Stimulated activated effector memory CD8-positive, alpha-beta T cell treated with anti-CD3 and anti-CD28 coated beads, Interleukin-12 subunit alpha, Interleukin-12 subunit beta, amount 100 ng/mL, for 72 hours (primary cell): Measurements from ENCODE around the gene C3orf20.
"Not testable (repeated sequence)": the region's sequence is repeated elsewhere in the genome, so short reads cannot be mapped to it uniquely, and the experiment has no call there.

Source experiments
- ATAC-seq: fragments of 150-1000 bp; cut with Tn5 transposase; 2 replicates; pipeline ENCODE4 v1.10.0; 2021
- DNase-seq, 2 donors: peaks; one replicate each; pipeline ENCODE4 v3.0.0; 2021 to 2022; ENCODE audit warnings: low spot score in 2 of 2
- H3K27ac Mint-ChIP-seq: one replicate; pipeline ENCODE4 v1.8.0; 2022; ENCODE audit warnings: mild to moderate bottlenecking, mixed read lengths
- H3K36me3 Mint-ChIP-seq: one replicate; pipeline ENCODE4 v1.8.0; 2022; ENCODE audit warnings: mild to moderate bottlenecking, mixed read lengths
- H3K4me1 Mint-ChIP-seq: one replicate; pipeline ENCODE4 v1.8.0; 2022; ENCODE audit warnings: mixed read lengths
- H3K4me3 Mint-ChIP-seq: one replicate; pipeline ENCODE4 v1.8.0; 2022; ENCODE audit warnings: mild to moderate bottlenecking, mixed read lengths
- H3K9me3 Mint-ChIP-seq: one replicate; pipeline ENCODE4 v1.8.0; 2022; ENCODE audit warnings: mixed read lengths

C3orf20 gene

GRCh38 chr3:14752979-14753378 lies 78.0 kb downstream of the C3orf20 start:
- not testable (repeated sequence) for H3K4me1 Mint-ChIP-seq, DNase-seq, ATAC-seq, H3K4me3 Mint-ChIP-seq, H3K36me3 Mint-ChIP-seq, H3K27ac Mint-ChIP-seq
- H3K9me3 Mint-ChIP-seq = peaks cover 10% of the 10 kb centered on the region

GRCh38 chr3:14757153-14757700 lies 82.3 kb downstream of the C3orf20 start:
- DNase-seq = no peak
- H3K27ac Mint-ChIP-seq = no peak overlapping the region
- no peak overlapping the region for H3K4me3 Mint-ChIP-seq
- ATAC-seq = peak; percentile 25
- H3K4me1 Mint-ChIP-seq = no peaks in the 10 kb centered on the region
- no peaks in the 10 kb centered on the region for H3K36me3 Mint-ChIP-seq
- H3K9me3 Mint-ChIP-seq = no peaks in the 10 kb centered on the region

- Mint-ChIP-seq H3K36me3 (no peaks in the 10 kb centered on the region), H3K9me3 (no peaks in the 10 kb centered on the region), H3K4me3 (no peak overlapping the region), H3K27ac (no peak overlapping the region), H3K4me1 (no peaks in the 10 kb centered on the region)
- ATAC-seq (no peak), DNase-seq (no peak)
These were observed 83.4 kb downstream of the C3orf20 start for GRCh38 chr3:14758297-14758696.

GRCh38 chr3:14758959-14759358 lies 84.0 kb downstream of the C3orf20 start:
- DNase-seq (no peak), ATAC-seq (no peak)
- no peaks in the 10 kb centered on the region for H3K9me3 Mint-ChIP-seq
- no peak overlapping the region for H3K27ac Mint-ChIP-seq
- H3K4me3 Mint-ChIP-seq = no peak overlapping the region
- H3K4me1 Mint-ChIP-seq = no peaks in the 10 kb centered on the region
- no peaks in the 10 kb centered on the region for H3K36me3 Mint-ChIP-seq

- Mint-ChIP-seq H3K36me3 (no peaks in the 10 kb centered on the region), H3K27ac (no peak overlapping the region), H3K4me1 (no peaks in the 10 kb centered on the region), H3K4me3 (no peak overlapping the region), H3K9me3 (no peaks in the 10 kb centered on the region)
- DNase-seq (no peak), ATAC-seq (no peak)
These were observed 85.2 kb downstream of the C3orf20 start for GRCh38 chr3:14760185-14760584.

- Mint-ChIP-seq H3K36me3 (no peaks in the 10 kb centered on the region), H3K4me1 (no peaks in the 10 kb centered on the region), H3K9me3 (no peaks in the 10 kb centered on the region), H3K27ac (peak overlapping the region; percentile 46), H3K4me3 (no peak overlapping the region)
- no peak for ATAC-seq
- peak in 1 of 2 donors; percentile 37 for DNase-seq
These were observed 86.3 kb downstream of the C3orf20 start for GRCh38 chr3:14761121-14761672.

GRCh38 chr3:14761866-14762265 lies 86.9 kb downstream of the C3orf20 start:
- H3K9me3 Mint-ChIP-seq = no peaks in the 10 kb centered on the region
- no peaks in the 10 kb centered on the region for H3K36me3 Mint-ChIP-seq
- DNase-seq (no peak), ATAC-seq (no peak)
- H3K4me3 Mint-ChIP-seq = no peak overlapping the region
- H3K4me1 Mint-ChIP-seq = no peaks in the 10 kb centered on the region
- H3K27ac Mint-ChIP-seq = peak overlapping the region; percentile 46

GRCh38 chr3:14762701-14763100 lies 87.8 kb downstream of the C3orf20 start:
- no peaks in the 10 kb centered on the region for H3K9me3 Mint-ChIP-seq
- no peak overlapping the region for H3K4me3 Mint-ChIP-seq
- DNase-seq (peak in 1 of 2 donors; percentile 23), ATAC-seq (no peak)
- no peaks in the 10 kb centered on the region for H3K36me3 Mint-ChIP-seq
- no peaks in the 10 kb centered on the region for H3K4me1 Mint-ChIP-seq
- H3K27ac Mint-ChIP-seq = no peak overlapping the region

- Mint-ChIP-seq H3K9me3 (no peaks in the 10 kb centered on the region), H3K4me3 (no peak overlapping the region), H3K4me1 (no peaks in the 10 kb centered on the region), H3K27ac (no peak overlapping the region), H3K36me3 (no peaks in the 10 kb centered on the region)
- no peak for ATAC-seq
- DNase-seq = peak in 1 of 2 donors; percentile 20
These were observed 89.6 kb downstream of the C3orf20 start for GRCh38 chr3:14764331-14765059.

- DNase-seq (peak in 1 of 2 donors; percentile 13), ATAC-seq (no peak)
- Mint-ChIP-seq H3K27ac (no peak overlapping the region), H3K36me3 (no peaks in the 10 kb centered on the region), H3K9me3 (no peaks in the 10 kb centered on the region), H3K4me1 (no peaks in the 10 kb centered on the region), H3K4me3 (no peak overlapping the region)
These were observed 90.1 kb downstream of the C3orf20 start for GRCh38 chr3:14765060-14765400.

- H3K4me3 Mint-ChIP-seq = no peak overlapping the region
- ATAC-seq = no peak
These were observed 90.9 kb downstream of the C3orf20 start for GRCh38 chr3:14765576-14766427.

GRCh38 chr3:14766428-14767244 lies 91.7 kb downstream of the C3orf20 start:
- ATAC-seq (peak; percentile 5), DNase-seq (peak in 1 of 2 donors; percentile 46)
- Mint-ChIP-seq H3K4me3 (no peak overlapping the region), H3K27ac (no peak overlapping the region), H3K9me3 (no peaks in the 10 kb centered on the region), H3K36me3 (no peaks in the 10 kb centered on the region), H3K4me1 (no peaks in the 10 kb centered on the region)

More at GRCh38 chr3:14765576-14766427, 90.9 kb downstream of the C3orf20 start:
- no peak overlapping the region for H3K27ac Mint-ChIP-seq
- H3K36me3 Mint-ChIP-seq = no peaks in the 10 kb centered on the region
- peak in 1 of 2 donors; percentile 41 for DNase-seq
- H3K9me3 Mint-ChIP-seq = no peaks in the 10 kb centered on the region
- no peaks in the 10 kb centered on the region for H3K4me1 Mint-ChIP-seq

- Mint-ChIP-seq H3K27ac (no peak overlapping the region), H3K4me1 (no peaks in the 10 kb centered on the region), H3K4me3 (no peak overlapping the region), H3K9me3 (no peaks in the 10 kb centered on the region), H3K36me3 (no peaks in the 10 kb centered on the region)
- ATAC-seq = no peak
- DNase-seq = peak in 1 of 2 donors; percentile 30
These were observed 92.5 kb downstream of the C3orf20 start for GRCh38 chr3:14767245-14768051.

- H3K4me1 Mint-ChIP-seq = no peaks in the 10 kb centered on the region
- H3K9me3 Mint-ChIP-seq = no peaks in the 10 kb centered on the region
- ATAC-seq (no peak), DNase-seq (peak in 1 of 2 donors; percentile 32)
- H3K36me3 Mint-ChIP-seq = no peaks in the 10 kb centered on the region
- no peak overlapping the region for H3K27ac Mint-ChIP-seq
- no peak overlapping the region for H3K4me3 Mint-ChIP-seq
These were observed 93.3 kb downstream of the C3orf20 start for GRCh38 chr3:14768182-14768790.
